Measurements from ENCODE around the gene ANKRD63. TPM values are rescaled to one million over a fixed set of nuclear protein-coding genes. Genes with fewer than 3 reads are reported as not detected.

The ANKRD63 gene
- total and polyA plus RNA-seq, 9 of the 15 experiments (the other 6 are each of a cell fraction or from before 2014, with no cell fraction given): 1.3 to 2.0 (median 1.8) TPM; not detected in 6

Other genes with a start within 250 kb of the ANKRD63 start
Only the 7 nearest of the 13 such genes appear.
- gene PAK6, start 44.0 kb downstream of the ANKRD63 start, total RNA-seq (2014; rRNA removed): 0.08 and 0.09 TPM in 2 replicates
- gene PAK6, start 44.0 kb downstream of the ANKRD63 start, total RNA-seq (2014; rRNA removed; fragmentation: Illumina TruSeq; extraction: Trizol): 0.22 TPM in 1 of 2 replicates, not detected in the other
- gene PAK6, start 44.0 kb downstream of the ANKRD63 start, total RNA-seq (2015; rRNA removed; fragmentation: Illumina TruSeq; extraction: Trizol): 0.08 TPM in 1 of 2 replicates, not detected in the other
- gene PAK6, start 44.0 kb downstream of the ANKRD63 start, total RNA-seq (2021): 0.20 and 0.47 TPM in 2 replicates
- 0.28 and 0.74 TPM in 2 replicates for gene PAK6, start 44.0 kb downstream of the ANKRD63 start, polyA plus RNA-seq (2011; rRNA removed)
- 0.16 and 0.33 TPM in 2 replicates for gene PAK6, start 44.0 kb downstream of the ANKRD63 start, polyA plus RNA-seq (2014; fragmentation: Illumina TruSeq; extraction: Trizol)
- under 1 TPM in 1 of 2 experiments, not detected in 1; 0.03 TPM for gene PAK6, start 44.0 kb downstream of the ANKRD63 start, polyA plus RNA-seq (2014; fragmentation: Nextera tagmentation; extraction: Ambion mirVana)
- gene PAK6, start 44.0 kb downstream of the ANKRD63 start, polyA plus RNA-seq (2014; rRNA removed): 0.04 and 0.07 TPM in 2 replicates
- 6.9 and 7.1 TPM in 2 replicates for gene PLCB2, start 24.9 kb upstream of the ANKRD63 start, total RNA-seq (2014; rRNA removed)
- gene PLCB2, start 24.9 kb upstream of the ANKRD63 start, total RNA-seq (2014; rRNA removed; fragmentation: Illumina TruSeq; extraction: Trizol): 3.4 and 4.1 TPM in 2 replicates
- gene PLCB2, start 24.9 kb upstream of the ANKRD63 start, total RNA-seq (2015; rRNA removed; fragmentation: Illumina TruSeq; extraction: Trizol): 10.0 and 10.8 TPM in 2 replicates
- 11.2 and 11.6 TPM in 2 replicates for gene PLCB2, start 24.9 kb upstream of the ANKRD63 start, total RNA-seq (2021)
- 8.0 and 25.4 TPM in 2 replicates for gene PLCB2, start 24.9 kb upstream of the ANKRD63 start, polyA plus RNA-seq (2011; rRNA removed)
- 9.0 and 9.5 TPM in 2 replicates for gene PLCB2, start 24.9 kb upstream of the ANKRD63 start, polyA plus RNA-seq (2014; fragmentation: Illumina TruSeq; extraction: Trizol)
- under 1 TPM; 0.37 to 0.59 TPM for gene PLCB2, start 24.9 kb upstream of the ANKRD63 start, polyA plus RNA-seq (2014; fragmentation: Nextera tagmentation; extraction: Ambion mirVana)
- 12.3 and 13.2 TPM in 2 replicates for gene PLCB2, start 24.9 kb upstream of the ANKRD63 start, polyA plus RNA-seq (2014; rRNA removed)
- 27.1 and 27.8 TPM in 2 replicates for gene INAFM2, start 40.6 kb upstream of the ANKRD63 start, total RNA-seq (2014; rRNA removed)
- 29.1 and 30.4 TPM in 2 replicates for gene INAFM2, start 40.6 kb upstream of the ANKRD63 start, total RNA-seq (2014; rRNA removed; fragmentation: Illumina TruSeq; extraction: Trizol)
- 29.4 and 32.1 TPM in 2 replicates for gene INAFM2, start 40.6 kb upstream of the ANKRD63 start, total RNA-seq (2015; rRNA removed; fragmentation: Illumina TruSeq; extraction: Trizol)
- 37.4 and 43.1 TPM in 2 replicates for gene INAFM2, start 40.6 kb upstream of the ANKRD63 start, total RNA-seq (2021)
- gene INAFM2, start 40.6 kb upstream of the ANKRD63 start, polyA plus RNA-seq (2011; rRNA removed): 26.7 and 27.9 TPM in 2 replicates
- 20.3 and 25.5 TPM in 2 replicates for gene INAFM2, start 40.6 kb upstream of the ANKRD63 start, polyA plus RNA-seq (2014; fragmentation: Illumina TruSeq; extraction: Trizol)
- gene INAFM2, start 40.6 kb upstream of the ANKRD63 start, polyA plus RNA-seq (2014; fragmentation: Nextera tagmentation; extraction: Ambion mirVana): 10 to 100 TPM; 11.8 to 12.3 TPM
- 27.2 and 28.2 TPM in 2 replicates for gene INAFM2, start 40.6 kb upstream of the ANKRD63 start, polyA plus RNA-seq (2014; rRNA removed)
- gene CCDC9B, start 57.9 kb upstream of the ANKRD63 start, total RNA-seq (2014; rRNA removed): 0.08 TPM in 1 of 2 replicates, not detected in the other
- 0.36 and 0.38 TPM in 2 replicates for gene CCDC9B, start 57.9 kb upstream of the ANKRD63 start, total RNA-seq (2014; rRNA removed; fragmentation: Illumina TruSeq; extraction: Trizol)
- 0.26 and 0.47 TPM in 2 replicates for gene CCDC9B, start 57.9 kb upstream of the ANKRD63 start, total RNA-seq (2015; rRNA removed; fragmentation: Illumina TruSeq; extraction: Trizol)
- 0.33 and 0.56 TPM in 2 replicates for gene CCDC9B, start 57.9 kb upstream of the ANKRD63 start, total RNA-seq (2021)
- gene CCDC9B, start 57.9 kb upstream of the ANKRD63 start, polyA plus RNA-seq (2011; rRNA removed): 0.04 TPM in 2 replicates
- 0.16 and 0.17 TPM in 2 replicates for gene CCDC9B, start 57.9 kb upstream of the ANKRD63 start, polyA plus RNA-seq (2014; fragmentation: Illumina TruSeq; extraction: Trizol)
- gene CCDC9B, start 57.9 kb upstream of the ANKRD63 start, polyA plus RNA-seq (2014; fragmentation: Nextera tagmentation; extraction: Ambion mirVana): under 1 TPM; 0.01 to 0.03 TPM
- 0.05 and 0.15 TPM in 2 replicates for gene CCDC9B, start 57.9 kb upstream of the ANKRD63 start, polyA plus RNA-seq (2014; rRNA removed)
- gene PHGR1, start 68.0 kb upstream of the ANKRD63 start, total RNA-seq (2014; rRNA removed): not detected in 2 replicates
- gene PHGR1, start 68.0 kb upstream of the ANKRD63 start, total RNA-seq (2014; rRNA removed; fragmentation: Illumina TruSeq; extraction: Trizol): not detected in 2 replicates
- not detected in 2 replicates for gene PHGR1, start 68.0 kb upstream of the ANKRD63 start, total RNA-seq (2015; rRNA removed; fragmentation: Illumina TruSeq; extraction: Trizol)
- 0.65 TPM in 1 of 2 replicates, not detected in the other for gene PHGR1, start 68.0 kb upstream of the ANKRD63 start, total RNA-seq (2021)
- not detected in 2 replicates for gene PHGR1, start 68.0 kb upstream of the ANKRD63 start, polyA plus RNA-seq (2011; rRNA removed)
- gene PHGR1, start 68.0 kb upstream of the ANKRD63 start, polyA plus RNA-seq (2014; fragmentation: Illumina TruSeq; extraction: Trizol): not detected in 2 replicates
- gene PHGR1, start 68.0 kb upstream of the ANKRD63 start, polyA plus RNA-seq (2014; fragmentation: Nextera tagmentation; extraction: Ambion mirVana): not detected
- not detected in 2 replicates for gene PHGR1, start 68.0 kb upstream of the ANKRD63 start, polyA plus RNA-seq (2014; rRNA removed)
- gene DISP2, start 75.2 kb upstream of the ANKRD63 start, total RNA-seq (2014; rRNA removed): 0.08 and 0.09 TPM in 2 replicates
- gene DISP2, start 75.2 kb upstream of the ANKRD63 start, total RNA-seq (2014; rRNA removed; fragmentation: Illumina TruSeq; extraction: Trizol): 0.22 and 0.29 TPM in 2 replicates
- 0.11 and 0.22 TPM in 2 replicates for gene DISP2, start 75.2 kb upstream of the ANKRD63 start, total RNA-seq (2015; rRNA removed; fragmentation: Illumina TruSeq; extraction: Trizol)
- 0.74 and 0.89 TPM in 2 replicates for gene DISP2, start 75.2 kb upstream of the ANKRD63 start, total RNA-seq (2021)
- 0.06 and 0.16 TPM in 2 replicates for gene DISP2, start 75.2 kb upstream of the ANKRD63 start, polyA plus RNA-seq (2011; rRNA removed)
- gene DISP2, start 75.2 kb upstream of the ANKRD63 start, polyA plus RNA-seq (2014; fragmentation: Illumina TruSeq; extraction: Trizol): 0.25 and 0.29 TPM in 2 replicates
- gene DISP2, start 75.2 kb upstream of the ANKRD63 start, polyA plus RNA-seq (2014; fragmentation: Nextera tagmentation; extraction: Ambion mirVana): under 1 TPM in 1 of 2 experiments, not detected in 1; 0.08 TPM
- 0.08 and 0.09 TPM in 2 replicates for gene DISP2, start 75.2 kb upstream of the ANKRD63 start, polyA plus RNA-seq (2014; rRNA removed)
- gene KNSTRN, start 99.7 kb upstream of the ANKRD63 start, total RNA-seq (2014; rRNA removed): 51.4 and 62.3 TPM in 2 replicates
- gene KNSTRN, start 99.7 kb upstream of the ANKRD63 start, total RNA-seq (2014; rRNA removed; fragmentation: Illumina TruSeq; extraction: Trizol): 88.2 and 99.8 TPM in 2 replicates
- 85.8 and 87.3 TPM in 2 replicates for gene KNSTRN, start 99.7 kb upstream of the ANKRD63 start, total RNA-seq (2015; rRNA removed; fragmentation: Illumina TruSeq; extraction: Trizol)
- 64.3 and 65.7 TPM in 2 replicates for gene KNSTRN, start 99.7 kb upstream of the ANKRD63 start, total RNA-seq (2021)
- gene KNSTRN, start 99.7 kb upstream of the ANKRD63 start, polyA plus RNA-seq (2011; rRNA removed): 59.7 and 80.0 TPM in 2 replicates
- gene KNSTRN, start 99.7 kb upstream of the ANKRD63 start, polyA plus RNA-seq (2014; fragmentation: Illumina TruSeq; extraction: Trizol): 74.7 and 75.0 TPM in 2 replicates
- gene KNSTRN, start 99.7 kb upstream of the ANKRD63 start, polyA plus RNA-seq (2014; fragmentation: Nextera tagmentation; extraction: Ambion mirVana): 10 to 100 TPM; 48.7 to 66.3 TPM
- 61.9 and 63.9 TPM in 2 replicates for gene KNSTRN, start 99.7 kb upstream of the ANKRD63 start, polyA plus RNA-seq (2014; rRNA removed)

Data from K562 (cell line).